Measurements from ENCODE around the gene STX17.

DNA sequence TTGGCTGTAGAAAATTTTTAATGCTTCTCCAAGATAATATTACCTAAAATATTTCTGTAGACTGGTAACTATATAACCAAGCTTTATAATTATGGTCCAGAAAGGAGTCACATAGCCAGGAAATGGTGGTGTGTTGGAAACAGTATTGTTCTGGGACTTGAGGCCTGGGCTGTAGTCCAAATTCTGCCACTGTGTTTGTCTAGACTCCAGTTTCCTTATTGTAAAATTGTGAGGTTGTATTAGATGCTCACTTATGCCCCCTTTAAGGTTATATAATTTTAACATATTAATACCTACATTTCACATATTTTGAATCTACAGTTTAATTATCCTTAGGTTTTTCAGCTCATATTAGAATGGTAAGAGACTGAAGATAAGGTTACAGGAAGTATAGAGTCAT lies 42.4 kb downstream of the STX17 start:
- TF ChIP-seq, protein P1, sequence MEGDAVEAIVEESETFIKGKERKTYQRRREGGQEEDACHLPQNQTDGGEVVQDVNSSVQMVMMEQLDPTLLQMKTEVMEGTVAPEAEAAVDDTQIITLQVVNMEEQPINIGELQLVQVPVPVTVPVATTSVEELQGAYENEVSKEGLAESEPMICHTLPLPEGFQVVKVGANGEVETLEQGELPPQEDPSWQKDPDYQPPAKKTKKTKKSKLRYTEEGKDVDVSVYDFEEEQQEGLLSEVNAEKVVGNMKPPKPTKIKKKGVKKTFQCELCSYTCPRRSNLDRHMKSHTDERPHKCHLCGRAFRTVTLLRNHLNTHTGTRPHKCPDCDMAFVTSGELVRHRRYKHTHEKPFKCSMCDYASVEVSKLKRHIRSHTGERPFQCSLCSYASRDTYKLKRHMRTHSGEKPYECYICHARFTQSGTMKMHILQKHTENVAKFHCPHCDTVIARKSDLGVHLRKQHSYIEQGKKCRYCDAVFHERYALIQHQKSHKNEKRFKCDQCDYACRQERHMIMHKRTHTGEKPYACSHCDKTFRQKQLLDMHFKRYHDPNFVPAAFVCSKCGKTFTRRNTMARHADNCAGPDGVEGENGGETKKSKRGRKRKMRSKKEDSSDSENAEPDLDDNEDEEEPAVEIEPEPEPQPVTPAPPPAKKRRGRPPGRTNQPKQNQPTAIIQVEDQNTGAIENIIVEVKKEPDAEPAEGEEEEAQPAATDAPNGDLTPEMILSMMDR (IDR thresholded peaks at IDR 0.05; ENCODE audit: low read depth, low read length), result no peak
- TF ChIP-seq EZH2phosphoT487 (IDR thresholded peaks at IDR 0.05; ENCODE audit: low read depth), result no peak
